CD4-positive, alpha-beta T cell (primary cell): ENCODE data around the gene MAMDC4. TPM values are rescaled to one million over a fixed set of nuclear protein-coding genes. Genes with fewer than 3 reads are reported as not detected.

Experiments used
- ATAC-seq: fragments of 200-7000 bp; cut with Tn5 transposase; one replicate; pipeline ENCODE4 v1.10.0; 2022; ENCODE audit warnings: mild to moderate bottlenecking; ENCODE audit not compliant: poor library complexity
- CTCF ChIA-PET: fragments of 350-600 bp; sonication (Branson Sonifier 250); formaldehyde crosslinking; loops from one replicate; lab custom pipeline; 2021; ENCODE audit warnings: antibody characterized with exemption, inconsistent platforms; lab: Charles Lee
- POLR2A ChIA-PET: fragments of 350-600 bp; sonication (Branson Sonifier 250); formaldehyde crosslinking; loops from one replicate; lab custom pipeline; 2021; ENCODE audit warnings: antibody characterized with exemption, inconsistent platforms; lab: Charles Lee
- DNase-seq, 14 experiments: peaks; one replicate each; pipeline ENCODE4 v3.0.0-alpha.2; 2013 to 2020; ENCODE audit warnings: mixed read lengths in 2 of 14
- H3K27ac ChIP-seq, 2 donors: one replicate each; pipeline versions ENCODE4 v1.5.1 to v1.7.0; 2013; ENCODE audit warnings: low read length in 2 of 2, low read depth in 1 of 2, mild to moderate bottlenecking in 1 of 2
- H3K27me3 ChIP-seq, 2 experiments: 1 replicate in 1 of 2; 2 replicates in 1 of 2; pipeline versions ENCODE4 v1.6.1 to v1.7.0; 2013; ENCODE audit warnings: low read length in 2 of 2, control low read depth in 1 of 2, mild to moderate bottlenecking in 1 of 2, moderate library complexity in 1 of 2; ENCODE audit not compliant: insufficient read depth in 2 of 2, control insufficient read depth in 1 of 2
- H3K36me3 ChIP-seq: one replicate; pipeline ENCODE4 v1.6.1; 2013; ENCODE audit warnings: low read length, control low read depth; ENCODE audit not compliant: insufficient read depth
- H3K4me1 ChIP-seq: one replicate; pipeline ENCODE4 v1.6.1; 2013; ENCODE audit warnings: low read length, control low read depth; ENCODE audit not compliant: insufficient read depth
- H3K4me3 ChIP-seq: one replicate; pipeline ENCODE4 v1.5.1; 2013; ENCODE audit warnings: mild to moderate bottlenecking, low read length, moderate library complexity
- H3K9me3 ChIP-seq, 2 experiments: 1 replicate in 1 of 2; 2 replicates in 1 of 2; pipeline versions ENCODE4 v1.6.1 to v1.7.0; 2013; ENCODE audit warnings: low read length in 2 of 2, mild to moderate bottlenecking in 2 of 2, control low read depth in 1 of 2, moderate library complexity in 1 of 2; ENCODE audit not compliant: control insufficient read depth in 1 of 2, insufficient read depth in 1 of 2
- H3K27ac Mint-ChIP-seq: one replicate; pipeline ENCODE4 v1.8.0; 2020; ENCODE audit warnings: mixed read lengths
- H3K27me3 Mint-ChIP-seq: one replicate; pipeline ENCODE4 v1.8.0; 2021; ENCODE audit warnings: mixed read lengths
- H3K36me3 Mint-ChIP-seq: one replicate; pipeline ENCODE4 v1.8.0; 2021; ENCODE audit warnings: low read depth, mixed read lengths
- H3K4me1 Mint-ChIP-seq: one replicate; pipeline ENCODE4 v1.8.0; 2021; ENCODE audit warnings: low read depth, mixed read lengths
- H3K4me3 Mint-ChIP-seq: one replicate; pipeline ENCODE4 v1.8.0; 2020; ENCODE audit warnings: mild to moderate bottlenecking, mixed read lengths
- H3K9me3 Mint-ChIP-seq: one replicate; pipeline ENCODE4 v1.8.0; 2020; ENCODE audit warnings: mixed read lengths
- intact Hi-C, 2 experiments: fragments of 100-400 bp; cut with DNase I in 1 of 2; cut with micrococcal nuclease in 1 of 2; formaldehyde crosslinking; loops; one replicate each; pipeline versions ENCODE4 v1.15.1 to v1.9.0; 2023 to 2025; cut with DNase I, micrococcal nuclease
- total RNA-seq, 174 experiments: library from RNA in 2 of 174; stranded (reverse) in 2 of 174; gene quantifications; one replicate each; pipeline ENCODE4 v1.2.3 and lab custom pipeline; 2021 to 2026
- TF ChIP-seq, protein P1 (sequence below): fragments of 200-600 bp; IDR thresholded peaks from one replicate; pipeline ENCODE4 v1.8.0; 2022; ENCODE audit warnings: antibody characterized with exemption, mild to moderate bottlenecking

MAMDC4 gene
- total RNA-seq, 2 experiments from 2014 or later: 2.2 to 3.4 TPM

DNA sequence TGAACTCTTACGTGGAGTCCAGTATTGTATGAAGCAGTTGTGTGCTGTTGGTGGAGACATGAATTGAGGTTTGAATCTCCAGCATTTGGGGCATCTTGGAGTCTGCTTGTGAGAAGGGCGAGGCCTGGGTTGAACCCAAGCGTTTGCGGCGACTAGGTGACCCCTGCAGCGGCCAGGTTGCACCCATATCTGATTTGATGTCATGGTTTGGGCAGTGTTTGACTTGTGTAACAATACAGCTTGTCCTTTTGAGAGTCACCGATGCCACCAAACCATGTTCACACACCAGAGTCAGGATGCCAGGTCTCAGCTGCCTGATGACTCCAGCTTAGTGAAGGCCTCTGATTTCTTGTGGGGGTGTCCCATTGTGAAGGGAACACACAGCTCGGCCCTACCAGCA lies 36.3 kb downstream of the MAMDC4 start:
- DNase-seq (no peak), ATAC-seq (no peak)
- Mint-ChIP-seq H3K9me3 (no peaks in the 10 kb centered on the region), H3K4me3 (no peak overlapping the region), H3K4me1 (peaks cover 8% of the 10 kb centered on the region), H3K27me3 (no peaks in the 10 kb centered on the region), H3K27ac (no peak overlapping the region), H3K36me3 (peaks cover 7% of the 10 kb centered on the region)
- TF ChIP-seq, protein P1, sequence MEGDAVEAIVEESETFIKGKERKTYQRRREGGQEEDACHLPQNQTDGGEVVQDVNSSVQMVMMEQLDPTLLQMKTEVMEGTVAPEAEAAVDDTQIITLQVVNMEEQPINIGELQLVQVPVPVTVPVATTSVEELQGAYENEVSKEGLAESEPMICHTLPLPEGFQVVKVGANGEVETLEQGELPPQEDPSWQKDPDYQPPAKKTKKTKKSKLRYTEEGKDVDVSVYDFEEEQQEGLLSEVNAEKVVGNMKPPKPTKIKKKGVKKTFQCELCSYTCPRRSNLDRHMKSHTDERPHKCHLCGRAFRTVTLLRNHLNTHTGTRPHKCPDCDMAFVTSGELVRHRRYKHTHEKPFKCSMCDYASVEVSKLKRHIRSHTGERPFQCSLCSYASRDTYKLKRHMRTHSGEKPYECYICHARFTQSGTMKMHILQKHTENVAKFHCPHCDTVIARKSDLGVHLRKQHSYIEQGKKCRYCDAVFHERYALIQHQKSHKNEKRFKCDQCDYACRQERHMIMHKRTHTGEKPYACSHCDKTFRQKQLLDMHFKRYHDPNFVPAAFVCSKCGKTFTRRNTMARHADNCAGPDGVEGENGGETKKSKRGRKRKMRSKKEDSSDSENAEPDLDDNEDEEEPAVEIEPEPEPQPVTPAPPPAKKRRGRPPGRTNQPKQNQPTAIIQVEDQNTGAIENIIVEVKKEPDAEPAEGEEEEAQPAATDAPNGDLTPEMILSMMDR: no peak
- Histone ChIP-seq H3K27me3 (no peaks in the 10 kb centered on the region), H3K9me3 (no peaks in the 10 kb centered on the region), H3K4me1 (peaks cover 48% of the 10 kb centered on the region), H3K4me3 (no peak overlapping the region), H3K36me3 (peaks cover 22% of the 10 kb centered on the region), H3K27ac (no peak overlapping the region)
- ChIA-PET POLR2A (interaction anchor here (1.3 kb wide), 1 partner anchor 46 kb away, joined by 6 read pairs; the partner anchor contains the start of gene AJM1), CTCF (interaction anchor here (0.7 kb wide), 1 partner anchor 46 kb away, joined by 4 read pairs; the partner anchor contains the start of gene AJM1)
- intact Hi-C loops: loop anchor here in 1 of 2 experiments (5.0 kb wide), 3 partner anchors 81 to 526 kb away; partner anchors contain the start of genes ABCA2, DNLZ and RABL6

GRCh38 chr9:136889858-136890257 lies 37.7 kb downstream of the MAMDC4 start:
- H3K4me1 Mint-ChIP-seq: peaks cover 12% of the 10 kb centered on the region
- ATAC-seq: no peak

GRCh38 chr9:136890661-136891060 lies 38.5 kb downstream of the MAMDC4 start:
- intact Hi-C loops: no loop called here
- peaks cover 33% of the 10 kb centered on the region for H3K36me3 ChIP-seq
- ChIA-PET POLR2A (no interaction called here), CTCF (no interaction called here)
- no peaks in the 10 kb centered on the region for H3K27me3 ChIP-seq
- H3K4me3 ChIP-seq: no peak overlapping the region
- peaks cover 12% of the 10 kb centered on the region for H3K4me1 Mint-ChIP-seq
- H3K9me3 ChIP-seq: no peaks in the 10 kb centered on the region
- no peak overlapping the region for H3K27ac Mint-ChIP-seq
- DNase-seq: no peak
- H3K4me3 Mint-ChIP-seq: no peak overlapping the region
- TF ChIP-seq, protein P1: no peak
- H3K36me3 Mint-ChIP-seq: peaks cover 7% of the 10 kb centered on the region
- H3K9me3 Mint-ChIP-seq: no peaks in the 10 kb centered on the region
- H3K27ac ChIP-seq: no peak overlapping the region
- no peaks in the 10 kb centered on the region for H3K27me3 Mint-ChIP-seq
- ATAC-seq: no peak
- peaks cover 36% of the 10 kb centered on the region for H3K4me1 ChIP-seq

More at GRCh38 chr9:136889858-136890257, 37.7 kb downstream of the MAMDC4 start:
- CTCF ChIA-PET: no interaction called here
- TF ChIP-seq, protein P1: no peak
- Mint-ChIP-seq H3K4me3 (no peak overlapping the region), H3K27me3 (no peaks in the 10 kb centered on the region), H3K9me3 (no peaks in the 10 kb centered on the region), H3K27ac (no peak overlapping the region), H3K36me3 (peaks cover 7% of the 10 kb centered on the region)
- H3K36me3 ChIP-seq: peaks cover 29% of the 10 kb centered on the region
- no peak for DNase-seq
- H3K27me3 ChIP-seq: no peaks in the 10 kb centered on the region
- H3K4me1 ChIP-seq: peaks cover 44% of the 10 kb centered on the region
- no peak overlapping the region for H3K27ac ChIP-seq
- no peaks in the 10 kb centered on the region for H3K9me3 ChIP-seq
- no peak overlapping the region for H3K4me3 ChIP-seq
- POLR2A ChIA-PET: no interaction called here
- intact Hi-C loops: loop anchor here in 1 of 2 experiments (5.0 kb wide), 3 partner anchors 83 to 528 kb away; partner anchors contain the start of genes ABCA2, DNLZ and RABL6
